GM12875 (cell line): Measurements from ENCODE around the gene SPRED1.

Experiments used
- H3K4me3 ChIP-seq: one replicate; pipeline ENCODE4 v1.5.1; 2011; ENCODE audit warnings: low read depth, low read length, control low read depth
- TF ChIP-seq, protein P1 (sequence below): IDR thresholded peaks from 2 replicates; pipeline ENCODE4 v1.5.1; 2011; ENCODE audit warnings: low read depth, mild to moderate bottlenecking, control low read depth, inconsistent platforms, low read length, moderate library complexity, borderline replicate concordance; ENCODE audit not compliant: insufficient read depth

SPRED1 gene

DNA sequence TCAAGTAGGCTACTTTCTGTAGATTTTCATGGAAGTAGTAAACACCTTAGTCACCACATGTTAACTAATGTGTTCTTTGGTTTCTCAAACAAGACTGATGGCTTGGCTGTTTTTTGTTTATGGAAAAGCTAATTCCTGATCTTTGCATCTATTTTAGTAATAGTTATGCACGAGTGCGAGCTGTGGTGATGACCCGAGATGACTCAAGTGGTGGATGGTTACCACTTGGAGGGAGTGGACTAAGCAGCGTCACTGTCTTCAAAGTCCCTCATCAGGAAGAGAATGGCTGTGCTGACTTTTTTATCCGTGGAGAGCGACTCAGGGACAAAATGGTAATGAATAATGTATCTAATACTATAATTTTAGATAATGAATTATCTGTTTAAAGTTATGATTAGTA is 46.6 kb downstream of the SPRED1 start:
- H3K4me3 ChIP-seq, result no peak overlapping the region
- TF ChIP-seq, protein P1, sequence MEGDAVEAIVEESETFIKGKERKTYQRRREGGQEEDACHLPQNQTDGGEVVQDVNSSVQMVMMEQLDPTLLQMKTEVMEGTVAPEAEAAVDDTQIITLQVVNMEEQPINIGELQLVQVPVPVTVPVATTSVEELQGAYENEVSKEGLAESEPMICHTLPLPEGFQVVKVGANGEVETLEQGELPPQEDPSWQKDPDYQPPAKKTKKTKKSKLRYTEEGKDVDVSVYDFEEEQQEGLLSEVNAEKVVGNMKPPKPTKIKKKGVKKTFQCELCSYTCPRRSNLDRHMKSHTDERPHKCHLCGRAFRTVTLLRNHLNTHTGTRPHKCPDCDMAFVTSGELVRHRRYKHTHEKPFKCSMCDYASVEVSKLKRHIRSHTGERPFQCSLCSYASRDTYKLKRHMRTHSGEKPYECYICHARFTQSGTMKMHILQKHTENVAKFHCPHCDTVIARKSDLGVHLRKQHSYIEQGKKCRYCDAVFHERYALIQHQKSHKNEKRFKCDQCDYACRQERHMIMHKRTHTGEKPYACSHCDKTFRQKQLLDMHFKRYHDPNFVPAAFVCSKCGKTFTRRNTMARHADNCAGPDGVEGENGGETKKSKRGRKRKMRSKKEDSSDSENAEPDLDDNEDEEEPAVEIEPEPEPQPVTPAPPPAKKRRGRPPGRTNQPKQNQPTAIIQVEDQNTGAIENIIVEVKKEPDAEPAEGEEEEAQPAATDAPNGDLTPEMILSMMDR, result no peak

DNA sequence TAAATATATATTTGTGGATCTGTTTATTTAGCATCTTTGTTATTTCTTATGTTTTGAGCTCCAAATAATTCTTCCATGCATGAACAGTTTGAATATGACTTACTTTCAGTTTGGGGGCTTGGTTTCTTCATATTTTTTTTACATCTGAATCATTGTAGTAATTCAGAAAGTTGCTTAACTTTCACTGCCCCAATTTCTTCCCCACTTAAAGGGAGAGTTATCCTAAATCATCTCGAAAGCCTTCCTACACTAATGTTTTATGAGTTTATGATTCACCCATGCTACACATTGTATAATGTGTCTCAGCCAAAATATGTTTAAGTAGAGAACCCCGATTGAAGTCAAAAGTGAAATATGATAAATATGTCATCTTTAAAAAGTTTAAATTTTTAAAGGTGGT is 47.8 kb downstream of the SPRED1 start:
- H3K4me3 ChIP-seq, result no peak overlapping the region
- TF ChIP-seq, protein P1, result no peak

DNA sequence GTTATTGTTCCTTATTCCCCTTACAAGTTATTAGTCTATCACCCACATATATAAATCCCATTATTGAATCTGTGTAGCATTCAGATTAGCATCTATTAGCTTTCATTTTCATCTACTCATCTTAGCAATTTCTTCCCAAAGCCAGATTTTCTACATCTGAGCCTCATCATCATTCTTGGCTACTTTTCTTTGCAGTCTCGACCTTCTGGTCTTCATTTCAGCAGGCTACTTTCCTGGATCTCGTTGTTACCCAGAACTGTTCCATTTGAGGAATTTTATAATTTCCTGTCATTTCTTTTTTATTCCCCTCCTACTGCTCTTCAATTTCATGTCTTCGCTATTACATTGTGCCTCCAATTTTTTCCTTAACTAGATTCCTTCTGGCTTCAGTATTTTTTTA is 51.8 kb downstream of the SPRED1 start:
- TF ChIP-seq, protein P1, result no peak
- H3K4me3 ChIP-seq, result no peak overlapping the region

DNA sequence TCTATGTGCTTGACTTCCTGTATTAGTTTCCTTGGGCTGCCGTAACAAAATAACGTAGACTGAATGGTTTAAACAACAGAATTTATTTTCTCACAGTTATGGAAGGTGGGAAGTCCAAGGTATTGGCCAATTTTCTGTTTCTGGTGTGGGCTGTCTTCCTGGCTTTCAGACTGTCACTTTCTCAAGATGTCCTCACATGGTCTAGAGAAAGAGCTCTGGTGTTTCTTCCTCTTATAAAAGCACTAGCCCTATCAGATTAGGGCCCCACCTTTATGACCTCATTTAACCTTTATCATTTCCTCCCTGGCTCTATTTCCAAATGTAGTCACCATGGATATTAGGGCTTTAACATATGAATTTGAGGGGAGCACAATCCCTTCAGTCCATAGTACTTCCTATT is 54.6 kb downstream of the SPRED1 start:
- TF ChIP-seq, protein P1, result no peak
- H3K4me3 ChIP-seq, result no peak overlapping the region

DNA sequence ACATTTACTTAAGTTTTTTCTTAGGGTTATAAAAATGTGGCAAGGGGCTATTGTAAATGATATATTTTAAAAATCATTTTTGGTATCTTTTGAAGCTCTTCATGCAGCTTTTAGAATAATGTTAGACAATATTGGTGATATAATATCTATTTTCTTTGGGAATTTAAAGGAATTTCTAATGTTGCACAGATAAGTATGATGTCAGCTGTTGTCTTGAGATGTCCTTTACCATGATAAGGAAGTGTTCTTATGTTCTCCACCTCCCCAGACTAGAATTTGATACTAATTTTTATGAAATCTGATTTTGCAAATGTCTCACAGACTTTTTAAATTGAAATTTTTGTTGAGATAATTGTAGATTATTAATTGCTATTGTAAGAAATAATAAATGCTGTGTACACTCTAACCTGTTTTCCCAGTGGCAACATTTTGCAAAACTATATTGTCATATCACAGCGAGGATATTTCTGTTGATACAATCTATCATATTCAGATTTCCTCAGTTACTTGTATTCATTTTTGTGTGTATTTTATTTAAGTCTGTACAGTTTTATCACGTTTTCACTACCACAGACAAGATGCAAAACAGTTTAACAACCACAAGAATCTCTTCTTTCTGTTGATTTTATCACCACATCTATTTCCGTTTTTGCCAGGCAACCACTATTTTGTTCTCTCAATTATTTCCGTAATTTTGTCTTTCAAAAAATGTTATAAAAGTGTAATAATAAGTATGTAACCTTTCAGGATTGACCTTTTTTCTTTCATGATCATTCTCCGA is 55.4 kb downstream of the SPRED1 start:
- TF ChIP-seq, protein P1, result no peak
- no peak overlapping the region for H3K4me3 ChIP-seq

DNA sequence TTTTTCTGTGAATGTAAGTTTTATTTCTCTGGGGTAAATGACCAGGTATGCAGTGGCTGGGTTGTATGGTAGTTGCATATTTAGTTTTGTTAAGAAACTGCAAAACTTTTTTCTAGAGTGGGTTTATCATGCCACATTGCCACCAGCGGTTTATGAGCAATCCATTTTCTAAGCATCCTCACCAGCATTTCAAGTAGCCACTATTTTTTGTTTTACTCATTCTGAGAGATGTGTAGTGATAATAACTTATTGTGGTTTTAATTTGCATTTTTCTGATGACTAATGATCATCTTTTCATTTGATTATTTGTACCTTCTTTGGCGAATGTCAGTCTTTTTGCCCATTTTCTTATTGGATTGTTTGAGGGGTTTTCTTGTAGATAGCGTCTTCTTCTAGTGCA is 56.2 kb downstream of the SPRED1 start:
- no peak overlapping the region for H3K4me3 ChIP-seq
- TF ChIP-seq, protein P1, result no peak

DNA sequence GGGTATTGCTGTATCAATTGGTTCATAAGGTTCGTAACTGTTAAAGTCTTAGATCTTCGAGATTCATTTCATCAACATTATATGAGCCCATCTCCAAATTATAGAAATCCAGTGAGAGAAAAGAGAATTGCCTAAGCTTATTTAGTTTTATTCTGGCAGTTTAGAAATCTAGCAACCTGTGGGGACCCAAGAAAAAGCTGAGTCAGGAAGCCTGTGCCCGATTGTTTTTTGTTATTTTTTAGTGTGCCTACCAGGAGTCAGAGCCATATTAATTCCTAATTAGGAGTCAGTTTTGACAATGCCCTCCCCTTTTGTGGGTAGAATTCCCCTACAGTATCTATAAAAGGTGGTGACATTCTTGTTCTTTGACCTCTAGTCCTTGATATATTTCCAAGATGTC is 59.6 kb downstream of the SPRED1 start:
- H3K4me3 ChIP-seq, result no peak overlapping the region
- TF ChIP-seq, protein P1, result no peak
